NCI-H345 (cell line): ENCODE results near the gene SH2D2A.
"Not testable (repeated sequence)": the region's sequence is repeated elsewhere in the genome, so short reads cannot be mapped to it uniquely, and the experiment has no call there.

Experiments used
- DNase-seq: peaks from one replicate; lab custom pipeline; 2025; lab: John Stamatoyannopoulos, UW

The SH2D2A gene

GRCh38 chr1:156768610-156769295 is 47.9 kb downstream of the SH2D2A start:
- DNase-seq: no peak

- no peak for DNase-seq
Measured at GRCh38 chr1:156767879-156768604, 48.6 kb downstream of the SH2D2A start.

- peak; percentile 100 for DNase-seq
Measured at GRCh38 chr1:156767101-156767878, 49.4 kb downstream of the SH2D2A start, which contains the start of gene PRCC. Gene PRCC, plus strand, starts transcription at chr1:156767535. Its CDS starts 237 bp downstream, at chr1:156767772.

GRCh38 chr1:156766298-156767100 is 50.1 kb downstream of the SH2D2A start:
- no peak for DNase-seq

GRCh38 chr1:156765666-156766065 is 51.0 kb downstream of the SH2D2A start:
- no peak for DNase-seq

- DNase-seq: not testable (repeated sequence)
Measured at GRCh38 chr1:156765136-156765535, 51.5 kb downstream of the SH2D2A start.

GRCh38 chr1:156760796-156761104 is 55.9 kb downstream of the SH2D2A start:
- no peak for DNase-seq

- no peak for DNase-seq
Measured at GRCh38 chr1:156760092-156760795, 56.4 kb downstream of the SH2D2A start.

- not testable (repeated sequence) for DNase-seq
Measured at GRCh38 chr1:156757572-156758253, 58.9 kb downstream of the SH2D2A start.

- DNase-seq: no peak
Measured at GRCh38 chr1:156756355-156756754, 60.3 kb downstream of the SH2D2A start.
